Stimulated activated memory B cell treated with anti-CD40 and anti-IgM and Interleukin-4, amounts not matched to agents 10 μg/mL and 1 μg/mL and 100 μg/mL, for 72 hours (primary cell): ENCODE measurements around the gene CAMK2B.

ENCODE experiments used
- ATAC-seq: fragments of 150-1000 bp; cut with Tn5 transposase; 2 replicates; pipeline ENCODE4 v1.10.0; 2021
- H3K27ac Mint-ChIP-seq: one replicate; pipeline ENCODE4 v1.8.0; 2022; ENCODE audit warnings: mild to moderate bottlenecking, mixed read lengths
- H3K27me3 Mint-ChIP-seq: one replicate; pipeline ENCODE4 v1.8.0; 2022; ENCODE audit warnings: mixed read lengths
- H3K36me3 Mint-ChIP-seq: one replicate; pipeline ENCODE4 v1.8.0; 2022; ENCODE audit warnings: mixed read lengths
- H3K4me1 Mint-ChIP-seq: one replicate; pipeline ENCODE4 v1.8.0; 2022; ENCODE audit warnings: mixed read lengths
- H3K4me3 Mint-ChIP-seq: one replicate; pipeline ENCODE4 v1.8.0; 2022; ENCODE audit warnings: mild to moderate bottlenecking, moderate library complexity, mixed read lengths
- H3K9me3 Mint-ChIP-seq: one replicate; pipeline ENCODE4 v1.8.0; 2022; ENCODE audit warnings: mixed read lengths

CAMK2B gene

DNA sequence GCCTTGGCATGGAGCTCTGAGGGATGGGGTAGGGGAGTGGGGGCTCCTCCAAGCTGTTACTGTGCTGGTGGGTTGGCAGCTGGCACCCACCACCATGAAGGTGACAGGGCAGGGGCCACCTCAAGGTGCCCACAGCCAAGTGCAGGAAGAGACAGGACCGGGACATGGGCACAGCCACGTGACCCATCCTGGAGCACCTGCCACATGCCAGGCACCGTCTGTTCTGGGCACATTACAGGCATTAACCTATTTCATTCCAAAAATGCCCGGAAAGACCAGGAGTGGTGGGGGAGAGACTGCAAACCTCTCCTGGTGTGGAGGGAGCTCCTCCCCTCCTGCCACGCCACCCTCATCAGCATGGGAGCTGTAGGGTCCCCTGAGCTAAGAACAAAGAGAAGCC is 56.7 kb downstream of the CAMK2B start:
- no peak for ATAC-seq
- no peak overlapping the region for H3K27ac Mint-ChIP-seq
- H3K36me3 Mint-ChIP-seq: no peaks in the 10 kb centered on the region
- peaks cover 38% of the 10 kb centered on the region for H3K27me3 Mint-ChIP-seq
- H3K9me3 Mint-ChIP-seq: no peaks in the 10 kb centered on the region
- H3K4me3 Mint-ChIP-seq: no peak overlapping the region
- H3K4me1 Mint-ChIP-seq: peaks cover under 1% of the 10 kb centered on the region

DNA sequence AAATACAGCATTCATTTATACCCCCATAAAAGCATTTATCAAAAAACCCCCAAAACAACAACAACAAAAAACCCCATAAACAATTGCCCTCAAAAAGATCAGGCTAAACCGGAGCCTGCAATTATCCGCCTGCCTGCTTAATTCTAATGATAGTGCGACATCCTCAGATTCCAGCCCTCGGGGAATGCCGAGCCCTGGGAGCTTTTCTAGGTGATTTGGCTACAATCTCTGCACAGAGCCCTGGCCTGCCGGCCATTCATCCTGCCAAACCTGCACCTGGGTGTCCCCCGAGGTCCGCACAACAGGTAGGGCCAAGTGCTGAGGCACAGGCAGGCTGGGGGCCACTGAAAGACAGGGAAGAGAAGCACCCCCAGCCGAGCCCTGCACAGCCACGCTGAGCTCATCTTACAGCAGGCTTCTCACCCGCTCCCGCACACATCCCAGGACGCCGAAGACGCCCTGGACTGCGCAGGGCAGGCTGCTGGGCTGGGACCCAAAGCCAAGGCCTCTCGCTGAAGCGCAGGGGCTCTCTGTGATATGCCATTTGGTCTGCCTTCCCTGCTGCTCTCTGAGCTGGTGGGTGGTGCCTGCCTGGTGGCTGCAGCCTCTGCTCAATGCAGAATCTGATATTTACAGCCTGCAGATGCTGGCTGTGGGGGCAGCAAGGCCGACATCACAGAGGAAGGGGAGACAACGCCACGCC is 57.5 kb downstream of the CAMK2B start:
- H3K27me3 Mint-ChIP-seq: peaks cover 45% of the 10 kb centered on the region
- H3K4me3 Mint-ChIP-seq: no peak overlapping the region
- H3K27ac Mint-ChIP-seq: no peak overlapping the region
- ATAC-seq: no peak
- H3K4me1 Mint-ChIP-seq: no peaks in the 10 kb centered on the region
- H3K9me3 Mint-ChIP-seq: no peaks in the 10 kb centered on the region
- no peaks in the 10 kb centered on the region for H3K36me3 Mint-ChIP-seq

DNA sequence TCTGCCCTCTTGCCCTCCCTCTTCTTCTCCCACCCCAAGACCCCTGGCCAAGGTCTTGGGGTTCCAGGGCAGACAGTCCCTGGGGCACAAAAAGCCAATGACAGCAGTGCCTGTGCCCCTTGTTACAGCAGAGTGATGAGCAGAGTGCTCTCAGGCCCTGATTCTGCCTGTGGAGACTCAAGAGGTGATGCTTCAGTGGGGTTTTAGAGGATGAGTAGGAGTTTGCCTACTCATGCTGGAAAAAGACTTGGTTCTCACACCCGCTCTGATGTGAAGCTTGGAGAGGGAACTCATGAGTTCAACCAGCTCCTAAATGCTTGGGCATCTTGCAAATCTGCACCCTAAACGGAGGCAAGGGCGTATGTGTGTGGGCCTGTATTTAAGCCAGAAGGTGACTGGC is 58.2 kb downstream of the CAMK2B start:
- Mint-ChIP-seq H3K27ac (no peak overlapping the region), H3K36me3 (no peaks in the 10 kb centered on the region), H3K4me3 (no peak overlapping the region), H3K4me1 (no peaks in the 10 kb centered on the region), H3K27me3 (peaks cover 52% of the 10 kb centered on the region), H3K9me3 (no peaks in the 10 kb centered on the region)
- no peak for ATAC-seq

DNA sequence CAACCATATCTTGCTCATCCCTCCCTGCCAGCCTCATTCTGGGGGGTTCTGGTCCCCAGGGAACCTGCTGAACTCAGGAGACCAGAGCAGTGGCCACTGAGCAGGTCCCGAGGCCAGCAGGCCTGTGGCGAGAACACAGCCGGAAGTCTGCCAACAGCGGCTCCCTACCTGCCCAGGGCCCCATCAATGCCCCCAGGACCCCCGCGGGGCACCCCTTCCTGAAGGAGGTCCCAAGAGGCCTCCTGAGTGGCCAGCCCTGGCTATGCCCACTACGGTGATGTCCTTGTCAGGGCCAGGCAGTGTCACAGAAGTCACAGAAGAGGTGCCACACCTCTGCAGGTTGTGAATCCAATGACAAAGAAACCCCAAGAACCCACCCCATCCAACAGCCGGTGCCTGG is 58.9 kb downstream of the CAMK2B start:
- H3K27me3 Mint-ChIP-seq: peaks cover 52% of the 10 kb centered on the region
- no peaks in the 10 kb centered on the region for H3K36me3 Mint-ChIP-seq
- no peak overlapping the region for H3K4me3 Mint-ChIP-seq
- no peak for ATAC-seq
- H3K27ac Mint-ChIP-seq: no peak overlapping the region
- H3K4me1 Mint-ChIP-seq: peaks cover 1% of the 10 kb centered on the region
- H3K9me3 Mint-ChIP-seq: no peaks in the 10 kb centered on the region

DNA sequence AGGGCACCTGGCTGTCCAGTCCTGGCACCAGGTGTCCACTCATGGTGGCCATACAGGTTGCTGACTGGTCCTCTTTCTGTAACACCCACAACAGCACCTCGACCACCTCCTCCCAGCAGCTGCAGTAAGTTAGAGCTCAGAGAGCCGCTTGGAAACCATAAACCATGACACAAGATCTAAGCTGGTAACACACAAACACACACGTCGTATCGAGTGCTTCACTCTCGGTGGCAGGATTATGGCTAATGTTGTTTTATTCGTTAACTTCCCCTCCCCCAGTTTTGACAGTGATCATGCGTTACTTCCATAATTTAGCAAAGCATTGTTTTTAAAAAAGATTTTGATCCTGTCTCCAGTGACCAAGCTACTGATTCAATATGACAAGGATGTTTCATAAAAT is 59.7 kb downstream of the CAMK2B start:
- H3K27me3 Mint-ChIP-seq: peaks cover 47% of the 10 kb centered on the region
- H3K9me3 Mint-ChIP-seq: no peaks in the 10 kb centered on the region
- ATAC-seq: no peak
- no peak overlapping the region for H3K4me3 Mint-ChIP-seq
- no peak overlapping the region for H3K27ac Mint-ChIP-seq
- no peaks in the 10 kb centered on the region for H3K36me3 Mint-ChIP-seq
- peaks cover 9% of the 10 kb centered on the region for H3K4me1 Mint-ChIP-seq

DNA sequence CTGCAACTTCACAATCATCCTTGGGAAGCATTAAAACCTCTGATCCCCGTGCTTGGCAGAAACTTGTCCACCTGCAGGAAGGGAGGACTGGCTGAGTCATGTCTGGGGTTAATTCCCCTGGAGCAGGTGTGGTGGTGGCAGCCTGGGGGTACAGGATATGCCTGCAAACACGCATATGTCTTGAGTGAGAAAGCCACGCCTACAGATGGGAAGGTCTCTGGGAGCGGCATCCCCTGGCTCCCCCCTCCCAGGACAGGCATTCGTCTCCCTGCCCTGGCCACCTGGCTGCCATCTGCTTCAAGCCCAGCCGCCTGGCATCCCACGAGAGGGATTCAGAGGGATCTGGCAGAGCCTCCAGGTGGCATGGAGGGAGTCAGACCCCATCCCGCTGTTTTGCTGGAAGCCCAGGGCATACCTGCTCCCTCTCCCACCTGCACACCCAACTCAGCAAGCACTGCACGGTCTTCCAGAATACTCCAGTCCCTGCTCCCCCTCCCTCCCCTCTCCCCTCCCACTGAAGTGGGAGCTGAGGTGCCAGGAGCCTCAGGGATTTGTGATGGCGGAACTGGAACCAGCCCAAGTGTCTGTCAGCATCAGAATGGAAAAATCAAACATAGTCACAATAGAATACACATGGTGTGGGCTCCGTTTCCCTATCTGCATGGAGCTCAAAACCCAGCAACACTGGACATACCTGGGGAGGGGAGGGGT is 61.0 kb downstream of the CAMK2B start:
- H3K4me3 Mint-ChIP-seq: no peak overlapping the region
- H3K9me3 Mint-ChIP-seq: no peaks in the 10 kb centered on the region
- H3K4me1 Mint-ChIP-seq: peaks cover 21% of the 10 kb centered on the region
- H3K27ac Mint-ChIP-seq: no peak overlapping the region
- ATAC-seq: no peak
- peaks cover 44% of the 10 kb centered on the region for H3K27me3 Mint-ChIP-seq
- no peaks in the 10 kb centered on the region for H3K36me3 Mint-ChIP-seq

DNA sequence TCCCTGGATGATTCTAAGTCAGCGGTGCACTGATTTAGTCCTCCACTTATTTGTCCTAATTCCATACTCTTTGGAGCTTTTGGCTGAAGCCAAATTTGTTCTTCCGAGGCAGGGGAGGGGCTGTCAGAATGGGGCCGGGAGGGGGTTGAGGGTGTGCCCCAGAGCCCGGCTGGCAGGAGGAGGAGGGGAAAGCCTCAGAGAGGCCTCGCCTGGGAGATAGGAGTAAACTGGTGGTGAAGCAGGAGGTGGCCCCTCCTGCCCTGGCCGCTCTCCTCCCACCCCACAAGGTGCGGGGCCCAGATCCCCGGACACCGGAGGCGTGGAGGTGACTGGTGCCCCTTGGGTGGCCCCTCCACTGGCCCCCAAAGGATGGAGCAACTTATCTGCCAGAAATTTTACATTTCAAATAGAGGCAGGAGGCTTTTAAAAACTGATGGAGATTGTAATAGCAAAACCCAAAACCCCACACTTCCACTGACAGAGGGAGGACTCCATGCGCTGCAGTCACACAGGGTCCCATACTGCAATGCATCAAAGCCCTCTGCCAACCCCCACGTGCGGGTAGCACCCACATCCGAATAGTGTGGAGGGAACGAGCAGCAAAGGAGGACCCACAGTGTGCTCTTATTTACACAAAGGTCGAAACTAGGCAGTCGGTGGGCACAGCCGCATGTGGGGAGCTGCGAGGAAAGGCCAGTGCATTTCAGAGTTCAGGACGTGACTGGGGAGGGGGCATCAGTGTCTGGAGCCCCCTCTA is 61.9 kb downstream of the CAMK2B start:
- H3K36me3 Mint-ChIP-seq: no peaks in the 10 kb centered on the region
- no peak for ATAC-seq
- H3K4me1 Mint-ChIP-seq: peaks cover 26% of the 10 kb centered on the region
- H3K27ac Mint-ChIP-seq: no peak overlapping the region
- H3K9me3 Mint-ChIP-seq: no peaks in the 10 kb centered on the region
- peaks cover 35% of the 10 kb centered on the region for H3K27me3 Mint-ChIP-seq
- H3K4me3 Mint-ChIP-seq: no peak overlapping the region

DNA sequence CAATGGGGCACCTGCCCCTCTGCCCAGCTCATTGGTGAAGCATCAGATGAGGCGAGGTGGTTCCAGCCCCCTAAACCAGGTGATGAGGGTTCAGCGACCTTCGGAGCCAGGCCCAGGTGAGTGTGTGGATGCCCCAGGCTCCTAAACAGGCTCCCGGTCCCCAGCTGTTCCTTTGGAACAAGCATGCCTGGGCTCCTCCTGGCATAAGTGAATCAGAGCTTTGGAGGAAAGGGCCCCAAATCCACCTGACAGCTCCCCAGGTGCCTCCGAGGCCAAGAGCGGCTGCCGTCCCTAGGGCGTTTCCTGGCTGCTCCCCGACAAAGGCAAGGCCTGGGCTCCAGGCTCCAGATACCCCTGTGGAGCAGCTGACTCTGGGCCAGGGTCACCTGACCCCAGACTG is 63.4 kb downstream of the CAMK2B start:
- Mint-ChIP-seq H3K4me3 (no peak overlapping the region), H3K9me3 (no peaks in the 10 kb centered on the region), H3K4me1 (peaks cover 41% of the 10 kb centered on the region), H3K27me3 (peaks cover 21% of the 10 kb centered on the region), H3K27ac (no peak overlapping the region), H3K36me3 (no peaks in the 10 kb centered on the region)
- no peak for ATAC-seq

DNA sequence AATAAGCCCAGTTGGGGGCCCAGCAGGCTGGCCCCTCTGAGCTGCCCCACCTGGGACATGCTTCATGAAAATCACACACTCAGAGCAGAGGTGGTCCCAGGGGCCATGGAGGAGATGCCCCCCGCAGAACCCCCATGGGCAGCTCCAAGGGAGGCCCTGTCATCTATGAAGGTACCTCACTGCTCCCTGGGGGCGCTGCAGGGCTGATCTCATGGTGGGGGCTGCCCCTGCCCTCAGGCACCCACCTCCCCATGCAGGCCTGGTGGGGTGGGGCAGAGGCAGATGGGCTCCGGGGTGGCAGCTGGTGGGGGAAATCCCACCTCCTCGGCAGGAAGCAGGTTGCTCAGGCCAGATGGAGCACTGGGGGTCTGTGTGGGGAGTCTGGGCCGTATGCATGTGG is 64.2 kb downstream of the CAMK2B start:
- no peak for ATAC-seq
- peaks cover 41% of the 10 kb centered on the region for H3K4me1 Mint-ChIP-seq
- no peaks in the 10 kb centered on the region for H3K9me3 Mint-ChIP-seq
- H3K27ac Mint-ChIP-seq: peak overlapping the region; percentile 71
- peaks cover 21% of the 10 kb centered on the region for H3K27me3 Mint-ChIP-seq
- no peak overlapping the region for H3K4me3 Mint-ChIP-seq
- H3K36me3 Mint-ChIP-seq: no peaks in the 10 kb centered on the region

DNA sequence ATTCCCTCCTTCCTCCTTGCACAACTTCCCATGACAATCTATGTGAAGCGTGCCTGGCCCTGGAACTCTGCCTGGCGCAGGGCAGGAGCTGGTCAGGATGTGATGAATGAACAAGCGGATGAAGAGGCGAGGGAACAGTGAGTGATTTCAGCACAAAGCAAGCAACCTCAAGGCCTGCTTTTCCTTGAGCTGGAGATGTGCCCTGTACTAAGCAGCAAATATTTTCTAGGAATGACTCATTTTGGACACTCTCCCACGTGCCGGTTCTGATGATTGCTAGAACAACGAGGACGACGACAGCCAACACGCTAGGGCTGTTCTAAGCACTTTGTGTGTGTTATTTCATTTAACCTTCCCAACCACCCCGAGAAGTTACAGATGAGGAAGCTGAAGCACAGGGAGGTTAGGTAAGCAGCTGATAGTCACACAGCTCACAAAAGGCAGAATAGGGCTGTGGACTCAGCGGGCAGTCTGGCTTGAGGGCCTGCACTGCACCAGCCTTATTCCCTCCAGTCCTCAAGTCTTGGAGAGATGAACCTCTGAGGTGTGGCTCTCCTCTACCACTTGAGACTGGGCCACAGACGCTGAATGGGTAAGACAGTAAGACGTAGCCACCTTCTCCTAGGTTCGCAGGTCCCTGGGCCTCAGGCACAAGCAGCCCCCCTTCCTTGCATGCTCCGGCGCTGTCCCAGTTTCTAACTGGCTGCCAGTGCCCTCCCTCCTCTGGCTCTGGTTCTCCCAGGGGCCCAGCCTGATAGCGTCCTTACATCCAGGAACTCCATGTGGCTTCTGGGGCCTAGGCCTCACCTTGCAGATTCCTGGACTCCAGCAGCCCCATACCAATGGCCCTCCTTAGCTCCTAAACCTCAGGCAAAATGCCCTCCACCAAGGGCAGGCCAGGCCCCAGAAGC is 65.6 kb downstream of the CAMK2B start:
- no peaks in the 10 kb centered on the region for H3K9me3 Mint-ChIP-seq
- H3K4me3 Mint-ChIP-seq: no peak overlapping the region
- H3K36me3 Mint-ChIP-seq: no peaks in the 10 kb centered on the region
- H3K27ac Mint-ChIP-seq: peak overlapping the region; percentile 71
- H3K27me3 Mint-ChIP-seq: peaks cover 21% of the 10 kb centered on the region
- ATAC-seq: no peak
- H3K4me1 Mint-ChIP-seq: peaks cover 41% of the 10 kb centered on the region

DNA sequence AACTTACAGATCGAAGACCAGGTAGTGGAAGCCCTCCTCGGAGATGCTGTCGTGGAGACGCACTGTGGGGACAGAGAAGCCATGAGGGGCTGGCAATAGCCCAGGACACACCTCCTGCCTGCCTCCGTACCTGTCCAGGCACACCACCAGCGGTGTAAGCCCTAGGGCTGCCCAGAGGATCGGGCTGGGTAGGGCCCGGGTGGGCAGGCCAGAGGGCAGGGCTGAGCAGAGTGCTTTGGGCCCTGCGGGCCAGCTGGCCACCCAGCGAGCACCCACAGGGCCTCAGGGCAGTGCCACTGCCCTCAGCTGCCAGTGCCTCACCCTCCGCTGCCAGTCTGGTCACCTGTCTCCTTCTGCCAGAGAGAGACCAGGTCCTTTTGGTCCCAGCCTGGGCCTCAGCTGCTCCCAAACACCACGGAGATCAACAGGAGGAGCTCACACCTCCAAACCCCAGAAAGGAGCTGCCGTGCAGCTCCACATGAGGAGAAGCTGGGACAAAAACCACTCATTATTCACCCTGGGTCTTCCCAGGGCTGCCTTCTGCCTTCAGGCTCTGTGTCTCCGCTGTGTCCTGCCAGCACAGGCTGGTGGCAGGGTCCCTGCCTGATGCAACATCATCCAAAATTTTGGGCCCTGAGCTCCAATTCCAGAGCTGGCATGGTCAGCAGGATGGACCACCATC is 66.4 kb downstream of the CAMK2B start:
- H3K9me3 Mint-ChIP-seq: peaks cover 4% of the 10 kb centered on the region
- H3K27ac Mint-ChIP-seq: peak overlapping the region; percentile 71
- peaks cover 19% of the 10 kb centered on the region for H3K27me3 Mint-ChIP-seq
- ATAC-seq: no peak
- no peaks in the 10 kb centered on the region for H3K36me3 Mint-ChIP-seq
- no peak overlapping the region for H3K4me3 Mint-ChIP-seq
- H3K4me1 Mint-ChIP-seq: peaks cover 41% of the 10 kb centered on the region

DNA sequence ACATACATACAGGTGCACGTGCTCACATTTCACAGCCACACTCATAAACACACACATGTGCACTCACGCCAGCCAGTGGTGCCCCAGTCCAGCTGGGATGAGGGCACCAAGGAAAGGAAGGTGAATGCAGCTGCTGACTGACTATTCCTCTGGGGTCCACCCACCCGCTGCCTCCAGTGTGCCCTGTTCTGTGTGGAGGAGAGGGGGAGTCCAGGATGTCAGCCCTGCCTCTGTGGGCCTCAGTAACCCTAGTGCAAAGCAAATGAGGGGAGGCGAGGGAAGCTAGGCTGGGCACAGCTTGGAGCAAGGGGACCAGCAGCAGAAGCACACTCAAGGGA is 67.0 kb downstream of the CAMK2B start:
- Mint-ChIP-seq H3K36me3 (no peaks in the 10 kb centered on the region), H3K27me3 (peaks cover 13% of the 10 kb centered on the region), H3K4me3 (peak overlapping the region; percentile 36), H3K9me3 (peaks cover 4% of the 10 kb centered on the region), H3K4me1 (peaks cover 41% of the 10 kb centered on the region), H3K27ac (peak overlapping the region; percentile 71)
- ATAC-seq: peak; percentile 2

DNA sequence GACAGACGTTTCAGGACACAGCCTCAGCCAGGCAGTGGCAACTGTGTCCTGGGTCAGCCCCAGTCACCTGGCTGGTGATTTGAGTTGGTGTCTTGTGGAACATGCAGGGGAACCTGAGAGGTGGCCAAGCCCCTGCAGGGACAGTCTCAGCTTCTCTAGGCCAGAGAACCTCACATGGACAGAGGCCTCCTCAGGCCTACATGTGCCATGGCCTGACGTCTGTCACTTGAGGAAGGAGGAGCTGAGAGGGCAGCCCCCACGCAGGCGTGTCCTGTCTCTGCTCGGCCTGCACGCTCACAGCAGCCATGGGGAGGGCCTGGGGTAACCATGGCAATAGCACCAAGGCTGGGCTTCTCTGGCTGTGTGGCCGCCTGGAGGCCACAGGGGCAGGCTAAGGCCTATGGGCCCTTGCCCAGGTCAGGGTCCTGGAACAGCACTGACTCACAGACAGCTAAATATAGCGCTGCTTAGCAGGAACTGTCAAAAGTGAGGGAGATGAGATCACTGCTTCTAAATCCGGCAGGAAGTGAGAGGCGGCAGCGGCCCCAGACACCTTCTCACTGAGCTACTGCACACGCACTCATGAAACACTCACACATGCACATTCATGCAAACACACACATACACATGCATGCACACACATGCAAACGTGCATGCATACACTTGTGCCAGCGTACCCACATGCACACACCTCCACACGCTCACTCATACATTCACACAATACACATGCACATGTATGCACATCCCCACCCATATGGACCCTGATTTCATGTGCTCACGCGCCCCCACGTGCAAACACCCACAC is 67.6 kb downstream of the CAMK2B start:
- peaks cover 41% of the 10 kb centered on the region for H3K4me1 Mint-ChIP-seq
- peak overlapping the region; percentile 36 for H3K4me3 Mint-ChIP-seq
- peak; percentile 94 for ATAC-seq
- H3K27ac Mint-ChIP-seq: peak overlapping the region; percentile 71
- peaks cover 4% of the 10 kb centered on the region for H3K9me3 Mint-ChIP-seq
- no peaks in the 10 kb centered on the region for H3K36me3 Mint-ChIP-seq
- H3K27me3 Mint-ChIP-seq: peaks cover 7% of the 10 kb centered on the region

DNA sequence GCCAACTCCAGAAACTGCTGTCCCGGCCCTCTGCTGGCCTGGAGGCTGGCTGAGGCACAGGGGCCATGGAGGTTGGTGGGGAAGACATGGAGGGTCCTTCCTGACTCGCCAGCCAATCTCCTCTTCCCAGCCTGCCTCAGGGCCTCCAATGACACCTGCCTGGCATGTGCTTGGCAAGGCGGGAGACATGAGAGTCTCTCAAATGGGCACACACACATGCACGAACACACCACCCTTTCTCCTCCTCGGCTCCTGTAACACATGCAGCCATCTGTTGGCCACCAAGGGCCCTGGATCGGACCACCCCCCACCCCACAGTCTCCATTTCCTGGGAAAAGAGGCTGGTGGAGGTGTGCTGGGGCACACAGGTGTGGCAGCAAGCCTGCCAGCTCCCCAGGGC is 68.2 kb downstream of the CAMK2B start:
- Mint-ChIP-seq H3K27ac (peak overlapping the region; percentile 71), H3K36me3 (no peaks in the 10 kb centered on the region), H3K27me3 (peaks cover under 1% of the 10 kb centered on the region), H3K4me3 (no peak overlapping the region), H3K4me1 (peaks cover 41% of the 10 kb centered on the region), H3K9me3 (peaks cover 4% of the 10 kb centered on the region)
- ATAC-seq: no peak
